Measurements from ENCODE around the gene MYCBPAP. TPM values are rescaled to one million over a fixed set of nuclear protein-coding genes. Genes with fewer than 3 reads are reported as not detected.

Gene MYCBPAP
- total RNA-seq, 4 donors from 2014 or later: 1.3 to 1.8 TPM; not detected in 2

- TF ChIP-seq, protein P1, sequence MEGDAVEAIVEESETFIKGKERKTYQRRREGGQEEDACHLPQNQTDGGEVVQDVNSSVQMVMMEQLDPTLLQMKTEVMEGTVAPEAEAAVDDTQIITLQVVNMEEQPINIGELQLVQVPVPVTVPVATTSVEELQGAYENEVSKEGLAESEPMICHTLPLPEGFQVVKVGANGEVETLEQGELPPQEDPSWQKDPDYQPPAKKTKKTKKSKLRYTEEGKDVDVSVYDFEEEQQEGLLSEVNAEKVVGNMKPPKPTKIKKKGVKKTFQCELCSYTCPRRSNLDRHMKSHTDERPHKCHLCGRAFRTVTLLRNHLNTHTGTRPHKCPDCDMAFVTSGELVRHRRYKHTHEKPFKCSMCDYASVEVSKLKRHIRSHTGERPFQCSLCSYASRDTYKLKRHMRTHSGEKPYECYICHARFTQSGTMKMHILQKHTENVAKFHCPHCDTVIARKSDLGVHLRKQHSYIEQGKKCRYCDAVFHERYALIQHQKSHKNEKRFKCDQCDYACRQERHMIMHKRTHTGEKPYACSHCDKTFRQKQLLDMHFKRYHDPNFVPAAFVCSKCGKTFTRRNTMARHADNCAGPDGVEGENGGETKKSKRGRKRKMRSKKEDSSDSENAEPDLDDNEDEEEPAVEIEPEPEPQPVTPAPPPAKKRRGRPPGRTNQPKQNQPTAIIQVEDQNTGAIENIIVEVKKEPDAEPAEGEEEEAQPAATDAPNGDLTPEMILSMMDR (IDR thresholded peaks at IDR 0.05; ENCODE audit: low read depth): no peak
Measured at GRCh38 chr17:50576864-50577263, 68.6 kb downstream of the MYCBPAP start.

DNA sequence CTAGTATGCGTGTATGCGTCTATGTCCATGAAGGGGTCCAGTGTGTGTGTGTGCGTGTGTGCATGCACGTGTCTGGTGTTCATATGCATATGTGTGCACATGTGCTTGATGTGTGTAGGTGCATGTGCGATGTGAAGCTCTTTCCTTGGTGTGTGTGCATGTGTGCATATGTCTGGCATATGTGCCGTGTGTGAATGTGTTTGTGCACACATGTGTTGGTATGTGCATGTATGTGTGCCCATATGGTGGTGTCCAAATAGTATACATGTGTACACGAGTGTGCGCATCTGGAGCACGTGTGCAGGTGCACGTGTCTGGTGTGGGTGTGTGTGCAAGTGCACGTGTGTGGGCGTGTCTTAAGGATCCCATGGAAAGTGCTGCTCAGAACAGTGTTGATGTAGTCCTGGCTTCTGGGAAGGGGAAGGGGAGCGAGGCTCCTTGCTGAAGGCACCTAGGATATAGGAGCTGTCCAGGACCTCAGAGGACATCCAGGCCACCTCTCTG is 69.3 kb downstream of the MYCBPAP start:
- TF ChIP-seq, protein P1 (IDR thresholded peaks at IDR 0.05; ENCODE audit: low read depth): no peak

- TF ChIP-seq, protein P1 (IDR thresholded peaks at IDR 0.05; ENCODE audit: low read depth): no peak
Measured at GRCh38 chr17:50578173-50578572, 69.9 kb downstream of the MYCBPAP start.

- TF ChIP-seq, protein P1 (IDR thresholded peaks at IDR 0.05; ENCODE audit: low read depth): no peak
Measured at GRCh38 chr17:50579399-50579798, 71.2 kb downstream of the MYCBPAP start.

- TF ChIP-seq, protein P1 (IDR thresholded peaks at IDR 0.05; ENCODE audit: low read depth): no peak
Measured at GRCh38 chr17:50580646-50581045, 72.4 kb downstream of the MYCBPAP start.

Other genes starting within 250 kb of the MYCBPAP start
- gene TMEM92, start 234.0 kb upstream of the MYCBPAP start, total RNA-seq: not detected
- gene XYLT2, start 162.3 kb upstream of the MYCBPAP start, total RNA-seq: 10 to 100 TPM in 3 of 4 donors, 1 to 10 TPM in 1; 7.2 to 28.8 (median 12.5) TPM
- 10 to 100 TPM; 42.2 to 88.7 (median 48.1) TPM for gene MRPL27, start 135.3 kb upstream of the MYCBPAP start, total RNA-seq
- 1 to 10 TPM in 2 of 4 donors, under 1 TPM in 1, not detected in 1; 0.88 to 1.3 (median 1.2) TPM for gene EME1, start 135.2 kb upstream of the MYCBPAP start, total RNA-seq
- gene LRRC59, start 110.9 kb upstream of the MYCBPAP start, total RNA-seq: 10 to 100 TPM; 36.5 to 91.5 (median 38.2) TPM
- gene ACSF2, start 82.2 kb upstream of the MYCBPAP start, total RNA-seq: 10 to 100 TPM; 31.3 to 63.1 (median 42.2) TPM
- gene CHAD, start 39.6 kb upstream of the MYCBPAP start, total RNA-seq: not detected
- gene RSAD1, start 29.6 kb upstream of the MYCBPAP start, total RNA-seq: 10 to 100 TPM; 19.9 to 29.9 (median 28.6) TPM
- not detected for gene EPN3, start 24.3 kb downstream of the MYCBPAP start, total RNA-seq
- gene SPATA20, start 38.7 kb downstream of the MYCBPAP start, total RNA-seq: 10 to 100 TPM; 24.5 to 64.0 (median 48.9) TPM
- gene CACNA1G, start 52.3 kb downstream of the MYCBPAP start, total RNA-seq: under 1 TPM in 2 of 4 donors, not detected in 2; 0.17 to 0.44 TPM
- 10 to 100 TPM; 12.2 to 23.1 (median 15.5) TPM for gene ABCC3, start 126.4 kb downstream of the MYCBPAP start, total RNA-seq
- 100 to 1,000 TPM in 1 of 4 donors, 10 to 100 TPM in 3; 44.9 to 122 (median 80.4) TPM for gene ANKRD40, start 199.5 kb downstream of the MYCBPAP start, total RNA-seq
- gene LUC7L3, start 211.2 kb downstream of the MYCBPAP start, total RNA-seq: 100 to 1,000 TPM in 1 of 4 donors, 10 to 100 TPM in 3; 79.9 to 101 (median 82.2) TPM

Measured in subcutaneous adipose tissue (tissue), 4 donors.